DND-41 (cell line): Measurements from ENCODE around the gene NCCRP1.

Source experiments
- ATAC-seq: fragments of 200-7000 bp; cut with Tn5 transposase; 3 replicates; pipeline ENCODE4 v1.9.1; 2021; ENCODE audit warnings: low read depth; ENCODE audit not compliant: insufficient read depth
- DNase-seq: peaks from one replicate; pipeline ENCODE4 v3.0.0-alpha.2; 2020
- H2AFZ ChIP-seq: 2 replicates; pipeline ENCODE4 v1.6.0; 2012; ENCODE audit warnings: low read depth, low read length
- H3K27ac ChIP-seq: 2 replicates; pipeline ENCODE4 v1.5.1; 2012; ENCODE audit warnings: low read length, inconsistent platforms
- H3K27me3 ChIP-seq: fragments of 200-600 bp; sonication (generic); 2 replicates; pipeline ENCODE4 v1.6.0; 2012; ENCODE audit warnings: low read length, mild to moderate bottlenecking, inconsistent platforms; ENCODE audit not compliant: insufficient read depth, poor library complexity
- H3K36me3 ChIP-seq: 2 replicates; pipeline ENCODE4 v1.5.1; 2012; ENCODE audit warnings: low read length, inconsistent platforms; ENCODE audit not compliant: insufficient read depth
- H3K4me1 ChIP-seq: 2 replicates; pipeline ENCODE4 v1.5.1; 2012; ENCODE audit warnings: mild to moderate bottlenecking, low read length; ENCODE audit not compliant: insufficient read depth
- H3K4me2 ChIP-seq: 2 replicates; pipeline ENCODE4 v1.6.0; 2012; ENCODE audit warnings: mild to moderate bottlenecking, moderate library complexity, low read length, inconsistent platforms; ENCODE audit not compliant: insufficient read depth
- H3K4me3 ChIP-seq, 2 experiments: fragments of 200-600 bp in 1 of 2; shearing (Covaris generic) in 1 of 2; 2 replicates each; pipeline ENCODE4 v1.5.1; 2012 to 2016; ENCODE audit warnings: inconsistent platforms in 2 of 2, low read length in 2 of 2, mild to moderate bottlenecking in 2 of 2, low read depth in 1 of 2, moderate library complexity in 1 of 2
- H3K79me2 ChIP-seq: 2 replicates; pipeline ENCODE4 v1.6.0; 2012; ENCODE audit warnings: low read length, inconsistent platforms; ENCODE audit not compliant: insufficient read depth
- H3K9ac ChIP-seq: 2 replicates; pipeline ENCODE4 v1.6.0; 2012; ENCODE audit warnings: low read depth, mild to moderate bottlenecking, inconsistent platforms, low read length, moderate library complexity
- H3K9me3 ChIP-seq: 2 replicates; pipeline ENCODE4 v1.5.1; 2012; ENCODE audit warnings: low read length, moderate library complexity, mild to moderate bottlenecking, inconsistent platforms; ENCODE audit not compliant: insufficient read depth, severe bottlenecking
- H4K20me1 ChIP-seq: 2 replicates; pipeline ENCODE4 v1.6.0; 2012; ENCODE audit warnings: low read length; ENCODE audit not compliant: insufficient read depth
- EZH2 ChIP-seq: IDR thresholded peaks from 3 replicates; pipeline ENCODE4 v1.6.1; 2012; ENCODE audit warnings: borderline replicate concordance, low read depth, mild to moderate bottlenecking, moderate library complexity, low read length, inconsistent platforms; ENCODE audit not compliant: severe bottlenecking
- TF ChIP-seq, protein P1 (sequence below): IDR thresholded peaks from 2 replicates; pipeline ENCODE4 v1.5.1; 2012; ENCODE audit warnings: borderline replicate concordance, low read length, moderate library complexity, mild to moderate bottlenecking; ENCODE audit not compliant: poor library complexity, severe bottlenecking; ENCODE audit errors: extremely low read depth

Gene NCCRP1

DNA sequence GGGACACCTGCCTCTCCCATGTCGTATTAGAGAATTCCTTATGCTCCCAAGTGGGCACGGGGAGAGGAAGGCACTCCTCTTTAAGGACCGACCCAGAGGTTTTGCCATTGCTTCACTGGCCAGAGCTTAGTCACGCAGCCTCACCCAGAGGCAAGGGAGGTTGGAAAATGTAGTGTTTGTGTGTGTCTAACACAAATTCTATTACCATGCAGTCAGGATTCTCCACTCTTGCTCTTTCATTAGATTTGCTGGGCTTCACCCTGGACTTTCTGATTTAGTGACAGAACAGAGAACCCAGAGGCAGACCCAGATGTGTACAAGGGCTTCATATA is 14.6 kb upstream of the NCCRP1 start:
- Histone ChIP-seq H4K20me1 (no peaks in the 10 kb centered on the region), H3K27ac (no peak overlapping the region), H3K27me3 (no peaks in the 10 kb centered on the region), H2AFZ (no peak overlapping the region), H3K4me3 (no peak overlapping the region), H3K79me2 (no peaks in the 10 kb centered on the region), H3K36me3 (peaks cover 18% of the 10 kb centered on the region), H3K4me1 (no peaks in the 10 kb centered on the region), H3K9ac (no peak overlapping the region), H3K9me3 (no peaks in the 10 kb centered on the region), H3K4me2 (no peak overlapping the region)
- no peak for ATAC-seq
- no peak for TF ChIP-seq EZH2
- TF ChIP-seq, protein P1, sequence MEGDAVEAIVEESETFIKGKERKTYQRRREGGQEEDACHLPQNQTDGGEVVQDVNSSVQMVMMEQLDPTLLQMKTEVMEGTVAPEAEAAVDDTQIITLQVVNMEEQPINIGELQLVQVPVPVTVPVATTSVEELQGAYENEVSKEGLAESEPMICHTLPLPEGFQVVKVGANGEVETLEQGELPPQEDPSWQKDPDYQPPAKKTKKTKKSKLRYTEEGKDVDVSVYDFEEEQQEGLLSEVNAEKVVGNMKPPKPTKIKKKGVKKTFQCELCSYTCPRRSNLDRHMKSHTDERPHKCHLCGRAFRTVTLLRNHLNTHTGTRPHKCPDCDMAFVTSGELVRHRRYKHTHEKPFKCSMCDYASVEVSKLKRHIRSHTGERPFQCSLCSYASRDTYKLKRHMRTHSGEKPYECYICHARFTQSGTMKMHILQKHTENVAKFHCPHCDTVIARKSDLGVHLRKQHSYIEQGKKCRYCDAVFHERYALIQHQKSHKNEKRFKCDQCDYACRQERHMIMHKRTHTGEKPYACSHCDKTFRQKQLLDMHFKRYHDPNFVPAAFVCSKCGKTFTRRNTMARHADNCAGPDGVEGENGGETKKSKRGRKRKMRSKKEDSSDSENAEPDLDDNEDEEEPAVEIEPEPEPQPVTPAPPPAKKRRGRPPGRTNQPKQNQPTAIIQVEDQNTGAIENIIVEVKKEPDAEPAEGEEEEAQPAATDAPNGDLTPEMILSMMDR = no peak
- no peak for DNase-seq

DNA sequence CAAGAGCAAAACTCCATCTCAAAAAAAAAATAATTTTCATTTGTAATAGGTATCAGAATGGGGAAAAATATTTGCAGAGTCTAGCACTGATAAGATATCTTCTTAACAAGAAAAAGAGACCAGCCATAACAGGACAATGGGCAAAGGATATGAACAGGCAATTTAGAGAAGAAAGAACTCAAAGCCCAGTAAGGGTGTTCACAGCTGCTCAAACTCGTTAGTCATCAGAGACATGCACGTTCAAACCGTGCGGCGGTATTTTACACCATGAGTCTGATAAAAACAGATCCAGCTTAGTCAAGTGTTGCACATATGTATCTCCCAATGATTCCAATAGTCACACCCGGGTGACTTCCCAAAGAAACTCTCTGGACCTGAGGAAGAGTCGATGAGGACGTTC is 13.7 kb upstream of the NCCRP1 start:
- H4K20me1 ChIP-seq = no peaks in the 10 kb centered on the region
- no peak overlapping the region for H2AFZ ChIP-seq
- no peaks in the 10 kb centered on the region for H3K4me1 ChIP-seq
- no peak overlapping the region for H3K4me2 ChIP-seq
- DNase-seq (no peak), ATAC-seq (no peak)
- H3K4me3 ChIP-seq = no peak overlapping the region
- no peaks in the 10 kb centered on the region for H3K27me3 ChIP-seq
- H3K27ac ChIP-seq = no peak overlapping the region
- no peaks in the 10 kb centered on the region for H3K9me3 ChIP-seq
- peaks cover 9% of the 10 kb centered on the region for H3K36me3 ChIP-seq
- no peak overlapping the region for H3K9ac ChIP-seq
- no peak for TF ChIP-seq EZH2
- TF ChIP-seq, protein P1 = no peak
- H3K79me2 ChIP-seq = no peaks in the 10 kb centered on the region

DNA sequence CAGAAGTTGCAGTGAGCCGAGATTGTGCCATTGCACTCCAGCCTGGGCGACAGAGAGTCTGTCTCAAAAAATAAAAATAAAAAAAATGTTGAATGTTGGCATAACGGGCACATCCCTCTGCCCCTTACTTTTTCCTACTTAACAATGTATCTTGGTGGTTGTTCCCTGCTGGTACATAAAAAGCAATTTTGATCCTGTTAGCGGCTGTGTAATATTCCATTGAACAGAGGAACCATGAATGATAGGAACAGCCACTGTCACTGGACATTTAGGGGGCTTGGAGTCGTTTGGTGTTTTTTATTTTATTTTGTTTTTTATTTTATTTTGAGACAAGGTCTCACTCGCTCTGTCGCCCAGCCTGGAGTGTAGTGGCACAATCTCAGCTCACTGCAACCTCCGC is 10.4 kb upstream of the NCCRP1 start:
- no peaks in the 10 kb centered on the region for H3K4me1 ChIP-seq
- no peak overlapping the region for H2AFZ ChIP-seq
- ATAC-seq (no peak), DNase-seq (no peak)
- H3K9ac ChIP-seq = no peak overlapping the region
- no peak overlapping the region for H3K4me2 ChIP-seq
- H3K9me3 ChIP-seq = no peaks in the 10 kb centered on the region
- no peak for TF ChIP-seq EZH2
- TF ChIP-seq, protein P1 = no peak
- no peaks in the 10 kb centered on the region for H3K79me2 ChIP-seq
- no peaks in the 10 kb centered on the region for H3K36me3 ChIP-seq
- H4K20me1 ChIP-seq = no peaks in the 10 kb centered on the region
- no peaks in the 10 kb centered on the region for H3K27me3 ChIP-seq
- no peak overlapping the region for H3K27ac ChIP-seq
- H3K4me3 ChIP-seq = no peak overlapping the region

DNA sequence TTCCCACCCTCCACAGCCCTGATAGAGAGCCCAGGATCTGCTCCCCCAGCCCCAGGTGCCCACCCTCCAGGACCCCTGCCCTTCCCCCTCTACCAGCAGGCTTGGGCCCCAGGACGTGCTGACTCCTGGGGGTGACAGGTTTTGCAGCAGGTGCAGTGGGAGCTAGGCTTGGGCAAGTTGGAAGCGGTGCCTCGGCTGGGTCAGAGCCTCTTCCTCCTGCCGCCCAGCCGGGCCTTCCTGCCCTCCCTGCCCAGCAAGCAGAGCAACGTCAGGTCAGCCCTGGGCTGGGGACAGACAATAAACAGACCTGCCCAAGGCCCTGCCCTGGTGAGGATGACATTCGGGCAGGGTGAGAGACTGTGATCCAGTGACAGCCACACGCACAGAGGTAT is 9.2 kb upstream of the NCCRP1 start:
- no peak overlapping the region for H3K9ac ChIP-seq
- TF ChIP-seq, protein P1 = no peak
- no peak for TF ChIP-seq EZH2
- H3K4me1 ChIP-seq = no peaks in the 10 kb centered on the region
- no peak overlapping the region for H3K4me2 ChIP-seq
- H3K27me3 ChIP-seq = no peaks in the 10 kb centered on the region
- DNase-seq (no peak), ATAC-seq (no peak)
- H4K20me1 ChIP-seq = no peaks in the 10 kb centered on the region
- H3K36me3 ChIP-seq = no peaks in the 10 kb centered on the region
- no peaks in the 10 kb centered on the region for H3K9me3 ChIP-seq
- no peak overlapping the region for H3K27ac ChIP-seq
- no peak overlapping the region for H2AFZ ChIP-seq
- no peaks in the 10 kb centered on the region for H3K79me2 ChIP-seq
- no peak overlapping the region for H3K4me3 ChIP-seq
